IPS-20b (cell line): ENCODE results near the gene FAM83F.
"Not testable (repeated sequence)": the region's sequence is repeated elsewhere in the genome, so short reads cannot be mapped to it uniquely, and the experiment has no call there.

Source experiments
- H3K27ac ChIP-seq: one replicate; pipeline ENCODE4 v1.5.1; 2013; ENCODE audit warnings: low read length
- H3K27me3 ChIP-seq: 2 replicates; pipeline ENCODE4 v1.6.1; 2013; ENCODE audit warnings: mild to moderate bottlenecking, low read length, inconsistent platforms; ENCODE audit not compliant: insufficient read depth
- H3K36me3 ChIP-seq: 2 replicates; pipeline ENCODE4 v1.6.1; 2013; ENCODE audit warnings: low read depth, mild to moderate bottlenecking, inconsistent platforms, low read length, moderate library complexity; ENCODE audit not compliant: insufficient read depth
- H3K4me1 ChIP-seq: 2 replicates; pipeline ENCODE4 v1.6.1; 2013; ENCODE audit warnings: mild to moderate bottlenecking, control low read depth, inconsistent platforms, low read length, moderate library complexity; ENCODE audit not compliant: insufficient read depth
- H3K4me3 ChIP-seq: 2 replicates; pipeline ENCODE4 v1.5.1; 2013; ENCODE audit warnings: mild to moderate bottlenecking, low read length, inconsistent platforms
- H3K9ac ChIP-seq: 2 replicates; pipeline ENCODE4 v1.6.1; 2013; ENCODE audit warnings: low read depth, mild to moderate bottlenecking, inconsistent platforms, low read length, moderate library complexity
- H3K9me3 ChIP-seq: 2 replicates; pipeline ENCODE4 v1.6.1; 2013; ENCODE audit warnings: mild to moderate bottlenecking, low read depth, low read length, inconsistent platforms; ENCODE audit not compliant: insufficient read depth

The FAM83F gene

GRCh38 chr22:39994566-39995392 is at the start of gene FAM83F:
Gene FAM83F (plus strand): TSS chr22:39994954. CDS start chr22:39995043, 89 bp downstream.
- H3K4me3 ChIP-seq: peak within 1 kb of the TSS; percentile 71
- H3K27ac ChIP-seq: no peak within 1 kb of the TSS
- H3K36me3 ChIP-seq: no peaks in the 10 kb centered on the region
- H3K9ac ChIP-seq: peak within 1 kb of the TSS; percentile 59; the same call in 1 of the 2 replicates
- H3K4me1 ChIP-seq: peaks cover 42% of the 10 kb centered on the region
- H3K9me3 ChIP-seq: no peaks in the 10 kb centered on the region
- peaks cover 45% of the 10 kb centered on the region for H3K27me3 ChIP-seq

DNA sequence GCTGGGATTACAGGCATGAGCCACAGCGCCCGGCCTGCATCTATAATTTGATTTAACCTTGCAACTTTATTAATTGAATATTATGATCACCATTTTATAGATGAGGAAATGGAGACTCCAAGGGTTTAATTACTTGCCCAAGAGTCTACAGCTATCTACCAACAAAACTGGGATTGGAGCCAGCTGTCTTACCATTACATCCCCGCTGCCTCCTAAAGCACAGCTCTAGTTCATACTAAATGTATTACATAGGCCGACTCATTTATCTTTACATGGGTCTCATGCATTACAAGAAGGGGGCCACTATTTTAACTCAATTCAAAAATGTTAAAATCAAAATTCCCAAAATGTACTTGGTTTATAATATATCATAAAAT is 48.6 kb upstream of the FAM83F start:
- no peak overlapping the region for H3K4me3 ChIP-seq
- H3K27ac ChIP-seq: no peak overlapping the region
- no peaks in the 10 kb centered on the region for H3K36me3 ChIP-seq
- H3K4me1 ChIP-seq: peaks cover 38% of the 10 kb centered on the region; the same call in 1 of the 2 replicates
- H3K9ac ChIP-seq: no peak overlapping the region
- no peaks in the 10 kb centered on the region for H3K27me3 ChIP-seq
- no peaks in the 10 kb centered on the region for H3K9me3 ChIP-seq

DNA sequence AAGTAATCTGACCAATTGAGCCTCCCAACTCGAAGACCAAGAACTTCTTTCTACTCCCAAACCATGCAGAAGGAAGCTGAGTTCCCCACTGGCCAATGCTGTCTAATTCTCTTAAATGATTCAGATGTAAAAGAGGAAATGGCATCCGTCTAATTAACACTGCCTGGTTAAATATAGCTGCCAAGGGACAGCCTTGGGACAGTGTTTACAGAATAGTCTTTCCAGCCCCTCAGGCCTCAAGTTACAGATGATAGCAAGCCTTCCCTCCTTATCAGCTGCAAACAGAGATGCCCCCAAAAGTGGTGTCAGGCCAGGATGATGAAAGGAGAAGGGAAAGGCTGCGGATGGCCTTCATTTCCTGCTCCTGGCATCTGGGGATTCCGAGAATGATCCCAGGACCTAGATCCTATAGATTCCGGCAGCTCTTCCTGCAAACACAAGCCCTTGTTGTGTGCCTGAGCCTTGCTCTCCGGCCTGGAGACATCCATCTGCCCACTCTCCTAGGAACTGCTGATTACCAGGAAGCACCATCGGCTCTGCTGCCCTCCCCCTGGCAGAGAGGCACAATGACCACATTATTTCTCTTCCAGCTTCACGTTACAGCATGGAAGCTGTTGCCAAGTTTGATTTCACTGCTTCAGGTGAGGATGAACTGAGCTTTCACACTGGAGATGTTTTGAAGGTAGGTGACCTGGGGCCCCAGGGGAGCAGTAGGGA is 48.1 kb upstream of the FAM83F start:
- Histone ChIP-seq H3K9me3 (no peaks in the 10 kb centered on the region), H3K27me3 (no peaks in the 10 kb centered on the region), H3K27ac (no peak overlapping the region), H3K36me3 (no peaks in the 10 kb centered on the region), H3K4me3 (no peak overlapping the region), H3K9ac (no peak overlapping the region), H3K4me1 (peaks cover 32% of the 10 kb centered on the region; the same call in 1 of the 2 replicates)

- Histone ChIP-seq H3K27ac (no peak overlapping the region), H3K27me3 (no peaks in the 10 kb centered on the region), H3K9me3 (no peaks in the 10 kb centered on the region), H3K9ac (no peak overlapping the region), H3K36me3 (no peaks in the 10 kb centered on the region), H3K4me3 (no peak overlapping the region), H3K4me1 (peaks cover 30% of the 10 kb centered on the region; the same call in 1 of the 2 replicates)
Measured at GRCh38 chr22:39947220-39948216, 47.2 kb upstream of the FAM83F start.

DNA sequence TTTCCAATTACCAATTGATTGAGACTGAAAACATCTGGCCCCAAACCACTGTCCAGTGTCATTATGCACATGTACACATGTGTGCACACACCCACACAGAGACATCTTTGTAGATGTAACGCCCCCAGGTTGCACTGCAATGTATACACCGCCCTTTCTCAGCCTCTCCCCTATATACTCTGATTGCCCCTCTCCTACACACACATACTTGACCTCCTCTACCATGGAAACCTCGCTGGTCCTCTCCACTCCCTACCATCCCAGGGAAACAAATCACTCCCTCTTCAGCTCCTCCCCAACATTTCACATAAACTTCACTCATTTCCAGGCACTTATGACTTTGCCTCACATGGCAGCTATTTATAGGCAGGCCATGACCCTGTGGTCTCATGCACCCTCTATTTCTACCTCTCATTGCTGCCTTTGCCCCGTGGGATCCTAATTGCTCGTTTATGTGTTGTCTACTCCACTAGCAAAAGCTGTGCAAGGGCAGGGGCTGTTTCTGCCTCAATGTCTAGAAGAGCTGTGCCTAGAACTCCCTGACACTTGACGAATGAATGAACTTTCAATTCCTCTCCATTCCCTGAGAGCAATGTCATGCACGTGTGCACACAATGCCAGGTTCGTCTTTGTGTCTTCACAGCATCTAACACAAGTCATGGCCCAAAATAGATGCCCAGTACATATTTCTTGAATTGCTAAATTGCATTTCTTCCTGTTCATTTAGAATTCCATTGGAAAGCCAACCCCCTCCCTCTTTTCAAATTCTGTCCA is 44.6 kb upstream of the FAM83F start:
- Histone ChIP-seq H3K9me3 (no peaks in the 10 kb centered on the region), H3K27me3 (no peaks in the 10 kb centered on the region), H3K36me3 (no peaks in the 10 kb centered on the region), H3K9ac (no peak overlapping the region), H3K27ac (no peak overlapping the region), H3K4me3 (no peak overlapping the region), H3K4me1 (peaks cover 12% of the 10 kb centered on the region; the same call in 1 of the 2 replicates)

- H3K4me1 ChIP-seq, H3K9me3 ChIP-seq, H3K4me3 ChIP-seq, H3K27me3 ChIP-seq, H3K27ac ChIP-seq, H3K36me3 ChIP-seq, H3K9ac ChIP-seq: not testable (repeated sequence)
Measured at GRCh38 chr22:39951603-39952293, 43.0 kb upstream of the FAM83F start.

GRCh38 chr22:39952347-39952746 is 42.4 kb upstream of the FAM83F start:
- Histone ChIP-seq H3K4me3 (no peak overlapping the region), H3K4me1 (no peaks in the 10 kb centered on the region; the same call in 1 of the 2 replicates), H3K27ac (no peak overlapping the region), H3K9me3 (no peaks in the 10 kb centered on the region), H3K9ac (no peak overlapping the region), H3K27me3 (no peaks in the 10 kb centered on the region), H3K36me3 (no peaks in the 10 kb centered on the region)

- Histone ChIP-seq H3K27ac (no peak overlapping the region), H3K36me3 (no peaks in the 10 kb centered on the region), H3K4me1 (no peaks in the 10 kb centered on the region; the same call in 1 of the 2 replicates), H3K4me3 (no peak overlapping the region), H3K9me3 (no peaks in the 10 kb centered on the region), H3K27me3 (no peaks in the 10 kb centered on the region), H3K9ac (no peak overlapping the region)
Measured at GRCh38 chr22:39953101-39953500, 41.7 kb upstream of the FAM83F start.

DNA sequence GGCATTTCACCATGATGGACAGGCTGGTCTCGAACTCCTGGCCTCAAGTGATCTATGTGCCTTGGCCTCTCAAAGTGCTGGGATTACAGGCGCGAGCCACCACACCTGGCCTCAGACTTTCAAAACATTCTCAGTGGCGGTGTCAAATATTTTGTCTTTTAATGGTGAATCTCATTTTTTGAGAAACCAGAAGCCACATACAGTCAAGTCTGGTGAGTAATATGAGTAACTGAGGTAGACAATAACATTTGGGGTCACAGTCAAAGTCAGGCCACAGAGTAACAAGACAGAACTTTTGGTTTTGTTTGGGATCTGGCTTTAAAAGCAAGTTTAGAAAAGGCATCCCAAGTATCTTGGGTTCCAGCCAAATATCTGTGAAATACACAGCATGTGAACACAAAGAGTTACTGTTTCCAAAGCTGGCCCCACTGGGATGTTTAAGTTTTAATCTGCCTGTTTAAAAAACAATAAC is 40.1 kb upstream of the FAM83F start:
- no peaks in the 10 kb centered on the region; the same call in 1 of the 2 replicates for H3K4me1 ChIP-seq
- H3K36me3 ChIP-seq: no peaks in the 10 kb centered on the region
- no peak overlapping the region for H3K27ac ChIP-seq
- H3K9me3 ChIP-seq: no peaks in the 10 kb centered on the region
- H3K4me3 ChIP-seq: no peak overlapping the region
- H3K9ac ChIP-seq: no peak overlapping the region
- H3K27me3 ChIP-seq: no peaks in the 10 kb centered on the region

DNA sequence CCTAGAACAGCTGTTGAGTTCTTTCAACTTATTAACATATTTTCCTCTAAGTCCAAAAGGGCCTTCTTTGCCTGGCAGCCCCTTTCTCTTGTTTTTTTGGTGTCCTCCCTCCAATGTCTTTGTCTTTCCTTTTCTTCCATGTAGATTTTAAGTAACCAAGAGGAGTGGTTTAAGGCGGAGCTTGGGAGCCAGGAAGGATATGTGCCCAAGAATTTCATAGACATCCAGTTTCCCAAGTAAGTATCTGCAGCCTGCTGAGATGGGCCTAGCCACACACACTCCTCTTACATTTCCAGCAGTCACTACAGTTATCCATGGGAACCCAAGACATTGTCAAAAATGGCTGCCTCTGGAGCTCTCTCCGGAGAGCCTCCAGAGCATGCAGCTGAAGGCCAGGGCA is 39.1 kb upstream of the FAM83F start:
- Histone ChIP-seq H3K27me3 (peaks cover 9% of the 10 kb centered on the region), H3K27ac (no peak overlapping the region), H3K4me1 (no peaks in the 10 kb centered on the region; the same call in 1 of the 2 replicates), H3K36me3 (no peaks in the 10 kb centered on the region), H3K9ac (no peak overlapping the region), H3K9me3 (no peaks in the 10 kb centered on the region), H3K4me3 (no peak overlapping the region)
